ENCODE measurements around the gene HUS1B.
"Not testable (repeated sequence)": the region's sequence is repeated elsewhere in the genome, so short reads cannot be mapped to it uniquely, and the experiment has no call there.

The HUS1B gene

GRCh38 chr6:678520-678919 is 21.6 kb upstream of the HUS1B start:
- no peak for DNase-seq (ENCODE audit: low spot score)

- no peak for DNase-seq (ENCODE audit: low spot score)
Observed at GRCh38 chr6:677919-678318, 21.0 kb upstream of the HUS1B start.

GRCh38 chr6:674956-675355 is 18.1 kb upstream of the HUS1B start:
- DNase-seq (ENCODE audit: low spot score), result no peak

GRCh38 chr6:674406-674805 is 17.5 kb upstream of the HUS1B start:
- no peak for DNase-seq (ENCODE audit: low spot score)

- no peak for DNase-seq (ENCODE audit: low spot score)
Observed at GRCh38 chr6:667253-667927, 10.5 kb upstream of the HUS1B start.

- no peak for DNase-seq (ENCODE audit: low spot score)
Observed at GRCh38 chr6:665403-666267, 8.7 kb upstream of the HUS1B start.

- not testable (repeated sequence) for DNase-seq (ENCODE audit: low spot score)
Observed at GRCh38 chr6:663788-664187, 6.9 kb upstream of the HUS1B start.

GRCh38 chr6:659716-660581 is 3.0 kb upstream of the HUS1B start:
- DNase-seq (ENCODE audit: low spot score), result no peak

- no peak for DNase-seq (ENCODE audit: low spot score)
Observed at GRCh38 chr6:658244-658643, 1.3 kb upstream of the HUS1B start.

GRCh38 chr6:657743-658142 is 843 bp upstream of the HUS1B start:
- no peak for DNase-seq (ENCODE audit: low spot score)

GRCh38 chr6:654136-654535 is 2.8 kb downstream of the HUS1B start:
- DNase-seq (ENCODE audit: low spot score), result no peak

- DNase-seq (ENCODE audit: low spot score), result no peak
Observed at GRCh38 chr6:652865-653264, 4.0 kb downstream of the HUS1B start.

GRCh38 chr6:650098-650497 is 6.8 kb downstream of the HUS1B start:
- no peak for DNase-seq (ENCODE audit: low spot score)

- DNase-seq (ENCODE audit: low spot score), result no peak
Observed at GRCh38 chr6:642805-643204, 14.1 kb downstream of the HUS1B start.

GRCh38 chr6:641225-641985 is 15.5 kb downstream of the HUS1B start:
- no peak for DNase-seq (ENCODE audit: low spot score)

GRCh38 chr6:636488-636887 is 20.4 kb downstream of the HUS1B start:
- DNase-seq (ENCODE audit: low spot score), result no peak

- no peak for DNase-seq (ENCODE audit: low spot score)
Observed at GRCh38 chr6:635233-635632, 21.7 kb downstream of the HUS1B start.

GRCh38 chr6:633611-634010 is 23.3 kb downstream of the HUS1B start:
- no peak for DNase-seq (ENCODE audit: low spot score)

- no peak for DNase-seq (ENCODE audit: low spot score)
Observed at GRCh38 chr6:628766-629165, 28.1 kb downstream of the HUS1B start.

GRCh38 chr6:626236-626635 is 30.7 kb downstream of the HUS1B start:
- no peak for DNase-seq (ENCODE audit: low spot score)

GRCh38 chr6:624979-625378 is 31.9 kb downstream of the HUS1B start:
- DNase-seq (ENCODE audit: low spot score), result no peak

- no peak for DNase-seq (ENCODE audit: low spot score)
Observed at GRCh38 chr6:622462-622861, 34.4 kb downstream of the HUS1B start.
